GM12864 (cell line): ENCODE data around the gene ACTN4.
"Not testable (repeated sequence)": the region's sequence is repeated elsewhere in the genome, so short reads cannot be mapped to it uniquely, and the experiment has no call there.

Experiments
- DNase-seq: peaks from one replicate; pipeline ENCODE4 v3.0.0-alpha.2; 2011; ENCODE audit warnings: low read depth
- H3K4me3 ChIP-seq: 2 replicates; pipeline ENCODE4 v1.5.1; 2011; ENCODE audit warnings: mild to moderate bottlenecking, low read depth, low read length, control low read depth
- TF ChIP-seq, protein P1 (sequence below): IDR thresholded peaks from 2 replicates; pipeline ENCODE4 v1.5.1; 2011; ENCODE audit warnings: low read depth, mild to moderate bottlenecking, moderate library complexity, low read length, control low read depth, inconsistent platforms; ENCODE audit errors: missing control alignments

ACTN4 gene

DNA sequence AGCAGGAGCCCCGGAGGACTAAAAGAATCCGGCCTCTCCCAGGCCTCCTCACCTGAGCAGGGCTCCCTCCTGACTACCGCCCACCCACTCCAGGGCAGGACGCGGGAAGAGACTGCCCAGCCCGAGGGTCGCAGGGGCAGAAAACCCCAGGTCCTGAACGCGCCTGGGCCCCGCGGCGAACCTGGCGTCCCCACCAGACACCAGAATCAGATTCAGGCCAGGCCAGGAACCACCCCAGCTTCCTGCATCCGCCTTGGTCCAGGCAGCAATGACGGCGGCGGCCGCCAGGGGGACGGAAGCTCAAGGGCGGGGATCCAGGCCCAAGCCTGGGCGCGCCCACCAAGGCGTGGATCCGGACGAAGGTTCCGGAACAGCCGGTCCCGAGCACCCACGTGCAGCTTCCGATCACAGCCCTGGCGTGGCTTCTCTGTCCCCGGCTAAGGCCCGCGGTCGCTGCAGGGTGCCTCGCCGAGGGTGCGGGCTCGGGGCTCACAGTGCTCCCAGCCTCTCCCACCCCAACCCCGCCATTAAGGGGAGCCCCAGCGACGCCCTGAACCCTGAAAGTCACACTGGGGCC lies 122.3 kb downstream of the ACTN4 start:
- peak overlapping the region; percentile 39 for H3K4me3 ChIP-seq
- TF ChIP-seq, protein P1, sequence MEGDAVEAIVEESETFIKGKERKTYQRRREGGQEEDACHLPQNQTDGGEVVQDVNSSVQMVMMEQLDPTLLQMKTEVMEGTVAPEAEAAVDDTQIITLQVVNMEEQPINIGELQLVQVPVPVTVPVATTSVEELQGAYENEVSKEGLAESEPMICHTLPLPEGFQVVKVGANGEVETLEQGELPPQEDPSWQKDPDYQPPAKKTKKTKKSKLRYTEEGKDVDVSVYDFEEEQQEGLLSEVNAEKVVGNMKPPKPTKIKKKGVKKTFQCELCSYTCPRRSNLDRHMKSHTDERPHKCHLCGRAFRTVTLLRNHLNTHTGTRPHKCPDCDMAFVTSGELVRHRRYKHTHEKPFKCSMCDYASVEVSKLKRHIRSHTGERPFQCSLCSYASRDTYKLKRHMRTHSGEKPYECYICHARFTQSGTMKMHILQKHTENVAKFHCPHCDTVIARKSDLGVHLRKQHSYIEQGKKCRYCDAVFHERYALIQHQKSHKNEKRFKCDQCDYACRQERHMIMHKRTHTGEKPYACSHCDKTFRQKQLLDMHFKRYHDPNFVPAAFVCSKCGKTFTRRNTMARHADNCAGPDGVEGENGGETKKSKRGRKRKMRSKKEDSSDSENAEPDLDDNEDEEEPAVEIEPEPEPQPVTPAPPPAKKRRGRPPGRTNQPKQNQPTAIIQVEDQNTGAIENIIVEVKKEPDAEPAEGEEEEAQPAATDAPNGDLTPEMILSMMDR = peak; percentile 80
- peak; percentile 64 for DNase-seq

DNA sequence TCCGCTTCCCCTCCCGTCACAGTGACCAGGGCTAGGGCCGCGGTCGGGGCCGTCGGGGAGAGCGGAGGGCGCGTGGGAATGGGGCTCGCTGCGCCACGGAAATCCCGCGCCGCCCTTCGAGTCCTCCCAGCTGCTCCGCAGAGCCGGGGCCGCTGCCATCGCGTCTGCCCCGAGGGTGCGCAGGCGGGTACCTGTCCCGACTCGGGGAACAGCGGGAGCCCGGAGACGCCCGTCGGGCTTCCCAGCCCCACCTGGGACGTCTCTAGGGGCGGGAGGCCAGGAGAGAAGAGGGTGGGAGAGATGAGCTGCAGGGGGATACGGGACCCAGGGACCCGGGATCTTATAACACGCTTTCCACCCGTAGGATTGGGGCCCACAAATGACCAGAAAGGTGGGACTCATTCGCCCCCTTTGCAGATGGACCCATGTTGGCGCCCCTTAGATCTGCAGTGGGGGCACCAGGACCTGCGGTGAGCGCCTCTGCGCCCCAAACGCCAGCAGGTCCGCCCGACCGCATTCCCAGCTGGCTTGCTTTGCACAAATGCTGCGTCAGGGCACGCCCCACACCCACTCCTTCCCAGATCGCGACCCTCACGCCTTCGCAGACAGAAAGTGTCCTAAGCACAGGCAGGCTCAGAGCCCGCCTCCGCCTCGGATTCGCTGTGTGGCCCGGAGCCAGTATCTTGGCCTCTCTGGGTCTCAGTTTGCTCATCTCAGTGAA lies 122.9 kb downstream of the ACTN4 start:
- H3K4me3 ChIP-seq = peak overlapping the region; percentile 33

DNA sequence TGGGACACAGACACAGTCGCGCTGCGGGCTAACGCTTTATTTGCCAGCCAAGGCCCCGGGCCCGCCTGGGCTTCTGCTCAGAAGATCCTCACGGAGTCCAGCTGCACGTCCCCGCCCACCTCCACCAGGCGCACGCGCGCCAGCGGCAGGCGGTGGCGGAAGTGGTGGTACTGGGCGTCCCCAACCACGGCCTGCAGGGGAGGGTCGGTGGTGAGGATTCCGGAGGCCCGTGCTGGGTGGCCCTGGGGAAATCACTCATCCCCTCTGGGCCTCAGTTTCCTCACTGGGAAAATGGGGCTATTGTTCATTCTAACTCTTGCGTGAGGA lies 123.5 kb downstream of the ACTN4 start:
- not testable (repeated sequence) for H3K4me3 ChIP-seq, DNase-seq

More for the DNA sequence above, 122.9 kb downstream of the ACTN4 start:
- not testable (repeated sequence) for DNase-seq

DNA sequence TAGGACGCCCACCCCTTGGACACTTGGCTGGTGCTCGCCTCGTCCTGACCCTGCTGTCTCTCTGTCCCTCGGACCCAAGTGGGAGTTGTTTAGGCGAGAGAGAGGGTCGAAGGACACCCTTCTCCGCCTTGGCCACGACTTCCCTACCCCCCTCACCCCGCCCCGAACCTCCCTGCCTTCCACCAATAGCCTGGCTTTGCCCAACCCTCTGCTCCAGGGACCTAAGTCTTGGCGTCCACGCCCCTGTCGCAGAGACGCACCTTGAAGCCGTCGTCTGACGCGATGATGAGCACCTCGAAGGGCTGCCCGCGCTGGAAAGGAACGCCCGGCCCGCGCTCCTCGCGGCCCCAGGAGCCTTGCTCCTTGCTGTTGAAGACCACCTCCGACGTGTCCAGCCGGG lies 124.1 kb downstream of the ACTN4 start:
- not testable (repeated sequence) for H3K4me3 ChIP-seq, DNase-seq

DNA sequence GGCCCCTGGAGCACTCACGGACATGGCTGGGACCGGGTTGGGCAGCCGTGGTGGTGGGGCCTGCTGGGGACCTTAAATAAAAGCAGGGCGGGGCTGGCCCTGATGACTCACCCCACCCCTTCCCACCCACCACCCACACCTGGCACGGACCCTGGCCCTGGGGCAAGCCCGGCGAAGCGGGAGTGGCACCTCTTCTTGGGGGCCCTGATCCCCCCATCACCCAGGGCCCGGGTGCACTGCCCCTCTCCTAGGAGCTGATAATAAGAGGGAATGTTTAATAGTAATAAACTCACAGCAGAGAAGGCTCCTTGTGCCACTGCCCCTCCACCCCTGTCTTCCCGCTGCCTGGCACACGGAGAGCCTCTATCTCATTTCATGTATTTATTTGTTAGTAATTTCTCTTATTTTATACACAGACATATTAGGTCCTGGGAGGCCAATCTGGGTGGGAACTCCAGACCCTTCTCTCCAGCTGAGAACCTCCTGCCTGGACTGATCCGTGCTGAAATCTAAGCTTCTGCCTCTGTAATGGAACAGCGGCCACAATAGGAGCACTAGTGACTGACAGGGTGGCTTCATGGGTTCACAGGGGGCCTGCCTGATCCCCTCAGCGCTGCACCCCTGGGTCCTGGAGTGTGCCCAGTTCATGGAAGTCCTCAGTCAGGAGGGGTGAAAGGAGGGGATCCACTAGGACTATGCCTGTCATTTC lies 126.2 kb downstream of the ACTN4 start, which contains the start of gene LGALS7:
Gene LGALS7 (minus strand): TSS at position 49 of the 709 bp plus-strand sequence. CDS start 25 bp downstream, at position 24.
- DNase-seq = no peak
- no peak within 1 kb of the TSS for H3K4me3 ChIP-seq
- TF ChIP-seq, protein P1 = no peak

DNA sequence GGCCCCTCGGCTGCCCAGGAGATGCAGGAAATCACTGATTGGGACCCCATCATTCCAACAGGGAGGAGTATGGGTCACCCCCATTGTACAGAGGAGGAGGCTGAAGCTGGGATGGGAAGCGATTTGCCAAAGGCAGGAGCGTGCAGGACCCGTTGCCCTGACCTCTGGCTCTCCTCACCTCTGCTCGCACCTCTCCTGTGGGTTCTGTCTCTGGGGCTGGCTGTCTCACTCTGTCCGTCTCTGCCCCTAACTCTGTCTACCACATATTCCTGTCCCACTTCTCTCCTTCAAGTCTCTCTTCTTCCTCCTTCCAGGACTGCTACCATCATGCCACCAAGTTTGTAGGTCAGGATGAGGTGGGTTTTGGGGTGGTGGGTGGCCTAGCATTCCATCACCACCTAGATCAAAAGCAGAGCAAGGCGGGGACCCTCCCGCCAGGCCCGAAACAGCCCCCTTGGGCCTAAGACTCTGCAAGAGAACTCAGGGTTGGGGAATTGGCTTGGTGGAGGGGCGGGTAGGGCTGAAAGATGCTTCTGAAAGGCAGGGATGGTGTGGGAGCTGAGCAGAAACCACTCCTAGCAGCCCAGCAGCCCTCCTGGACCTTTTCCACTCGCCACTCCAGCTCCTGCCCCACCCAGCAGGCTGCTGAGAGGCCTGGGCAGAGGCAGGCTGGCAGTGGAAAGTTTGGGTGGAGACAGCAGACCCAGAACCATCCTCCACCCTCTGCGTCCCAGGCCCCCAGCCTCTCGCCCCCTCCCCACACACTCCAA lies 126.9 kb downstream of the ACTN4 start:
- H3K4me3 ChIP-seq = no peak overlapping the region
- TF ChIP-seq, protein P1 = no peak
- DNase-seq = no peak

DNA sequence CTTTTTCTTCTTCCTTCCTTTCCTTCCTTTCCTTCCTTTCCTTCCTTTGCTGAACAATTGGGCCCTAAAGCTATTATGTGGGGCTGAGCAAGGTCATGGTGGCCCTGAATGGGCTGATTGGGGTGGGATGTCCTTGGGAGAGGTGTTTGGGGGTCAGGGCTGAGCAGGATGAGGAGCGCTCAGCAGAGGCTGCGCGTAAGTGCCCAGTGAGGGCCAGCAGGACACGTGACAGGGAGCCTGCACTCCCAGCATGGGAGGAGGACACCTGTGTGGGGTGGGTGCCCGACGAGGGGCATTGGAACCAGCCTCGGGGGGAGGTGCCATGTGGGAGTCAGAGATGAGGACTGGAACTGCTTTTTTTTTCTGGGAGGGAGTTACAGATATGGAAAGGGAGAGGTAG lies 131.3 kb downstream of the ACTN4 start:
- DNase-seq = no peak
- TF ChIP-seq, protein P1 = no peak
- H3K4me3 ChIP-seq = no peak overlapping the region

DNA sequence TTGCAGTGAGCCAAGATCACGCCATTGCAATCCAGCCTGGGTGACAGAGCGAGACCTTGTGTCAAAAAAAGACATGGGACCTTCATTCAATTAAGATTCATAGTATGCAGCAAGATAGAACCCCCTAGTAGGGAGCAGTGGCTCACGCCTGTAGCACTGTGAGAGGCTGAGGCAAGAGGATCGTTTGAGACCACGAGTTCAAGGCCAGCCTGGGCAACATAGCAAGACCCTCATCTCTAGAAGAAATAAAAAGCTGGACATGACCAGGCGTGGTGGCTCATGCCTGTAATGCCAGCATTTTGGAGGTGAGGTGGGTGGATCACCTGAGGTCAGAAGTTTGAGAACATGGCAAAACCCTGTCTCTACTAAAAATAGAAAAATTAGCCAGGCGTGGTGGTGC lies 133.0 kb downstream of the ACTN4 start:
- no peak overlapping the region for H3K4me3 ChIP-seq
- DNase-seq = no peak
- TF ChIP-seq, protein P1 = no peak
